MM.1S (cell line): ENCODE results near the gene LRMDA.

Experiments
- DNase-seq: peaks from one replicate; pipeline ENCODE4 v3.0.0-alpha.2; 2015
- H2AFZ ChIP-seq: fragments of 300-600 bp; sonication (generic); 2 replicates; pipeline ENCODE4 v1.6.0; 2016; ENCODE audit warnings: antibody characterized with exemption, low read length
- H3F3A ChIP-seq: fragments of 300-600 bp; sonication (generic); 2 replicates; pipeline ENCODE4 v1.6.1; 2016; ENCODE audit warnings: mild to moderate bottlenecking, antibody characterized with exemption, low read length, moderate library complexity, mixed read lengths; ENCODE audit not compliant: insufficient read depth
- H3K27ac ChIP-seq: fragments of 300-600 bp; sonication (generic); 2 replicates; pipeline ENCODE4 v1.5.1; 2016; ENCODE audit warnings: mild to moderate bottlenecking, low read length
- H3K27me3 ChIP-seq: fragments of 300-600 bp; sonication (generic); replicated peaks from 2 replicates; pipeline ENCODE4 v1.6.0; 2016; ENCODE audit warnings: low read length; ENCODE audit not compliant: insufficient read depth
- H3K36me3 ChIP-seq: fragments of 300-600 bp; sonication (generic); replicated peaks from 2 replicates; pipeline ENCODE4 v1.6.1; 2016; ENCODE audit warnings: mild to moderate bottlenecking, low read length, mixed read lengths; ENCODE audit not compliant: insufficient read depth
- H3K4me1 ChIP-seq: fragments of 300-600 bp; sonication (generic); 2 replicates; pipeline ENCODE4 v1.6.1; 2016; ENCODE audit warnings: low read length, mixed read lengths
- H3K4me2 ChIP-seq: fragments of 300-600 bp; sonication (generic); 2 replicates; pipeline ENCODE4 v1.6.0; 2016; ENCODE audit warnings: low read depth, low read length
- H3K4me3 ChIP-seq: fragments of 300-600 bp; sonication (generic); 2 replicates; pipeline ENCODE4 v1.5.1; 2016; ENCODE audit warnings: low read length, mixed read lengths
- H3K79me2 ChIP-seq: fragments of 300-600 bp; sonication (generic); 2 replicates; pipeline ENCODE4 v1.6.1; 2016; ENCODE audit warnings: mixed run types, low read length, mixed read lengths
- H3K9ac ChIP-seq: fragments of 300-600 bp; sonication (generic); 2 replicates; pipeline ENCODE4 v1.6.1; 2016; ENCODE audit warnings: low read length, mixed read lengths
- H3K9me2 ChIP-seq: fragments of 300-600 bp; sonication (generic); replicated peaks from 2 replicates; pipeline ENCODE4 v1.6.1; 2016; ENCODE audit warnings: mild to moderate bottlenecking, low read length, mixed read lengths; ENCODE audit not compliant: insufficient read depth
- H3K9me3 ChIP-seq: fragments of 300-600 bp; sonication (generic); replicated peaks from 2 replicates; pipeline ENCODE4 v1.6.1; 2016; ENCODE audit warnings: mild to moderate bottlenecking, low read length, mixed read lengths; ENCODE audit not compliant: insufficient read depth
- H4K20me1 ChIP-seq: fragments of 300-600 bp; sonication (generic); 2 replicates; pipeline ENCODE4 v1.6.1; 2016; ENCODE audit warnings: mild to moderate bottlenecking, low read length, moderate library complexity, mixed read lengths; ENCODE audit not compliant: insufficient read depth
- EZH2 ChIP-seq: fragments of 300-600 bp; sonication (generic); optimal IDR thresholded peaks from 2 replicates; pipeline ENCODE3; 2017; ENCODE audit warnings: low read depth, mild to moderate bottlenecking, antibody characterized with exemption, low read length, mixed read lengths
- EZH2phosphoT487 ChIP-seq: fragments of 300-600 bp; sonication (generic); IDR thresholded peaks from 2 replicates; pipeline ENCODE4 v1.6.1; 2018; ENCODE audit warnings: antibody characterized with exemption, low read length
- TF ChIP-seq, protein P1 (sequence below): fragments of 300-600 bp; sonication (generic); IDR thresholded peaks from 2 replicates; pipeline ENCODE4 v1.5.1; 2016; ENCODE audit warnings: antibody characterized with exemption, low read length, mixed read lengths

The LRMDA gene

GRCh38 chr10:75994357-75995040, 563.1 kb downstream of the LRMDA start:
- Histone ChIP-seq H3K27ac (no peak overlapping the region), H3K79me2 (no peaks in the 10 kb centered on the region), H3K4me3 (no peak overlapping the region), H3K9ac (no peak overlapping the region), H3K36me3 (no peaks in the 10 kb centered on the region), H3K4me1 (no peaks in the 10 kb centered on the region), H3K27me3 (no peaks in the 10 kb centered on the region), H3K9me2 (no peaks in the 10 kb centered on the region), H3K4me2 (no peak overlapping the region), H3F3A (no peaks in the 10 kb centered on the region), H3K9me3 (no peaks in the 10 kb centered on the region), H2AFZ (no peak overlapping the region), H4K20me1 (no peaks in the 10 kb centered on the region)
- no peak for TF ChIP-seq EZH2phosphoT487
- TF ChIP-seq EZH2: no peak
- TF ChIP-seq, protein P1, sequence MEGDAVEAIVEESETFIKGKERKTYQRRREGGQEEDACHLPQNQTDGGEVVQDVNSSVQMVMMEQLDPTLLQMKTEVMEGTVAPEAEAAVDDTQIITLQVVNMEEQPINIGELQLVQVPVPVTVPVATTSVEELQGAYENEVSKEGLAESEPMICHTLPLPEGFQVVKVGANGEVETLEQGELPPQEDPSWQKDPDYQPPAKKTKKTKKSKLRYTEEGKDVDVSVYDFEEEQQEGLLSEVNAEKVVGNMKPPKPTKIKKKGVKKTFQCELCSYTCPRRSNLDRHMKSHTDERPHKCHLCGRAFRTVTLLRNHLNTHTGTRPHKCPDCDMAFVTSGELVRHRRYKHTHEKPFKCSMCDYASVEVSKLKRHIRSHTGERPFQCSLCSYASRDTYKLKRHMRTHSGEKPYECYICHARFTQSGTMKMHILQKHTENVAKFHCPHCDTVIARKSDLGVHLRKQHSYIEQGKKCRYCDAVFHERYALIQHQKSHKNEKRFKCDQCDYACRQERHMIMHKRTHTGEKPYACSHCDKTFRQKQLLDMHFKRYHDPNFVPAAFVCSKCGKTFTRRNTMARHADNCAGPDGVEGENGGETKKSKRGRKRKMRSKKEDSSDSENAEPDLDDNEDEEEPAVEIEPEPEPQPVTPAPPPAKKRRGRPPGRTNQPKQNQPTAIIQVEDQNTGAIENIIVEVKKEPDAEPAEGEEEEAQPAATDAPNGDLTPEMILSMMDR: no peak
- DNase-seq: no peak

- Histone ChIP-seq H3K4me3 (no peak overlapping the region), H4K20me1 (no peaks in the 10 kb centered on the region), H3K27ac (no peak overlapping the region), H2AFZ (no peak overlapping the region), H3K36me3 (no peaks in the 10 kb centered on the region), H3K9ac (no peak overlapping the region), H3K9me2 (no peaks in the 10 kb centered on the region), H3K4me2 (no peak overlapping the region), H3K79me2 (no peaks in the 10 kb centered on the region), H3K27me3 (no peaks in the 10 kb centered on the region), H3F3A (no peaks in the 10 kb centered on the region), H3K4me1 (no peaks in the 10 kb centered on the region), H3K9me3 (no peaks in the 10 kb centered on the region)
- DNase-seq: no peak
- TF ChIP-seq, protein P1: no peak
- no peak for TF ChIP-seq EZH2phosphoT487
- TF ChIP-seq EZH2: no peak
Observed at GRCh38 chr10:75995041-75995430, 563.6 kb downstream of the LRMDA start.

- Histone ChIP-seq H3K79me2 (no peaks in the 10 kb centered on the region), H3K9ac (no peak overlapping the region), H3K4me3 (no peak overlapping the region), H3K4me1 (no peaks in the 10 kb centered on the region), H3K27ac (no peak overlapping the region), H3K4me2 (no peak overlapping the region), H3F3A (no peaks in the 10 kb centered on the region), H2AFZ (no peak overlapping the region), H3K9me3 (no peaks in the 10 kb centered on the region), H4K20me1 (no peaks in the 10 kb centered on the region), H3K9me2 (no peaks in the 10 kb centered on the region), H3K27me3 (no peaks in the 10 kb centered on the region), H3K36me3 (no peaks in the 10 kb centered on the region)
- TF ChIP-seq, protein P1: no peak
- TF ChIP-seq EZH2phosphoT487 (no peak), EZH2 (no peak)
- no peak for DNase-seq
Observed at GRCh38 chr10:75995720-75996119, 564.3 kb downstream of the LRMDA start.
